Ramos (cell line): ENCODE measurements around the gene CTSC.
"Not testable (repeated sequence)": the region's sequence is repeated elsewhere in the genome, so short reads cannot be mapped to it uniquely, and the experiment has no call there.

ENCODE experiments used
- in situ Hi-C: fragments of 300-500 bp; cut with MboI; formaldehyde crosslinking; loops from one replicate; pipeline ENCODE4 v1.14.3; 2022; ENCODE audit warnings: low sequenced_read_pairs; ENCODE audit not compliant: unreplicated experiment

The CTSC gene

GRCh38 chr11:88295028-88295427, 42.5 kb downstream of the CTSC start:
- in situ Hi-C loops = no loop called here

GRCh38 chr11:88293931-88294330, 43.6 kb downstream of the CTSC start:
- in situ Hi-C loops = no loop called here

GRCh38 chr11:88292171-88292843, 45.2 kb downstream of the CTSC start:
- in situ Hi-C loops = no loop called here

GRCh38 chr11:88288560-88288959, 49.0 kb downstream of the CTSC start:
- in situ Hi-C loops = no loop called here

GRCh38 chr11:88284336-88285050, 53.0 kb downstream of the CTSC start:
- in situ Hi-C loops = no loop called here

- in situ Hi-C loops = no loop called here
Observed at GRCh38 chr11:88282747-88283515, 54.6 kb downstream of the CTSC start.

GRCh38 chr11:88281317-88281712, 56.2 kb downstream of the CTSC start:
- in situ Hi-C loops = no loop called here

- in situ Hi-C loops = no loop called here
Observed at GRCh38 chr11:88280673-88281316, 56.7 kb downstream of the CTSC start.

- in situ Hi-C loops = no loop called here
Observed at GRCh38 chr11:88277349-88277915, 60.1 kb downstream of the CTSC start.

GRCh38 chr11:88275636-88276035, 61.9 kb downstream of the CTSC start:
- in situ Hi-C loops = no loop called here

- in situ Hi-C loops = no loop called here
Observed at GRCh38 chr11:88266919-88267318, 70.6 kb downstream of the CTSC start.

- in situ Hi-C loops = no loop called here
Observed at GRCh38 chr11:88266157-88266556, 71.4 kb downstream of the CTSC start.

- in situ Hi-C loops = no loop called here
Observed at GRCh38 chr11:88259431-88259830, 78.1 kb downstream of the CTSC start.

- in situ Hi-C loops = no loop called here
Observed at GRCh38 chr11:88252208-88252607, 85.3 kb downstream of the CTSC start.

- in situ Hi-C loops = no loop called here
Observed at GRCh38 chr11:88250566-88251242, 86.8 kb downstream of the CTSC start.

- in situ Hi-C loops = no loop called here
Observed at GRCh38 chr11:88249706-88250105, 87.8 kb downstream of the CTSC start.

GRCh38 chr11:88246696-88247095, 90.8 kb downstream of the CTSC start:
- in situ Hi-C loops = no loop called here

GRCh38 chr11:88245576-88245975, 92.0 kb downstream of the CTSC start:
- in situ Hi-C loops = not testable (repeated sequence)
